ENCODE data around the gene MPHOSPH8.

Gene MPHOSPH8

DNA sequence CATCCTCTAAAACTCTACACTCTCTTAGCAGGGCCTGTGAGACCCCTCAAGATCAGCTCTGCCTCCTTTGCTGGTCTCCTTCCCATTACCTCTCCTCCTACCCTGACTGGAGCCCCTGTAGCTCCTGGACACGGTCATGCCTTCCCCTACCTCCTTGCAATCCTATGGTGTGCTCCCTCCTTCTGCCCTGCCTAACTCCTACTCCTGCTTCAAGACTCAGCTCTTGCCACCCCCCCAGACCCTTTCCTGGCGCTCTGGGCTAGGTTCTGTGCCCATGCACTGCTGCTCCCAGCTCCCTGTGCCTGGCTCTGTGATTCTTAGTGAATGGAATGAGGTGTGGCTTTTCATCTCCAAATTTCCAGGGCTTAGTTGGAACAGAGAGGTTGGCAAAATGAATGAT, 44.1 kb upstream of the MPHOSPH8 start:
- no peaks in the 10 kb centered on the region for H3K4me1 ChIP-seq (ENCODE audit: low read length)
- no peak overlapping the region for H3K4me3 ChIP-seq (ENCODE audit: low read length)
- H3K79me2 ChIP-seq (ENCODE audit: low read length), result no peaks in the 10 kb centered on the region
- no peaks in the 10 kb centered on the region for H3K9me2 ChIP-seq (replicated peaks; ENCODE audit: insufficient read depth, low read length)
- H3K27ac ChIP-seq (ENCODE audit: low read length), result no peak overlapping the region
- no peak overlapping the region for H3K9ac ChIP-seq (ENCODE audit: low read length)
- no peaks in the 10 kb centered on the region for H4K20me1 ChIP-seq (ENCODE audit: insufficient read depth, low read length)
- H3K27me3 ChIP-seq (replicated peaks; ENCODE audit: insufficient read depth, low read length), result no peaks in the 10 kb centered on the region
- TF ChIP-seq, protein P1, sequence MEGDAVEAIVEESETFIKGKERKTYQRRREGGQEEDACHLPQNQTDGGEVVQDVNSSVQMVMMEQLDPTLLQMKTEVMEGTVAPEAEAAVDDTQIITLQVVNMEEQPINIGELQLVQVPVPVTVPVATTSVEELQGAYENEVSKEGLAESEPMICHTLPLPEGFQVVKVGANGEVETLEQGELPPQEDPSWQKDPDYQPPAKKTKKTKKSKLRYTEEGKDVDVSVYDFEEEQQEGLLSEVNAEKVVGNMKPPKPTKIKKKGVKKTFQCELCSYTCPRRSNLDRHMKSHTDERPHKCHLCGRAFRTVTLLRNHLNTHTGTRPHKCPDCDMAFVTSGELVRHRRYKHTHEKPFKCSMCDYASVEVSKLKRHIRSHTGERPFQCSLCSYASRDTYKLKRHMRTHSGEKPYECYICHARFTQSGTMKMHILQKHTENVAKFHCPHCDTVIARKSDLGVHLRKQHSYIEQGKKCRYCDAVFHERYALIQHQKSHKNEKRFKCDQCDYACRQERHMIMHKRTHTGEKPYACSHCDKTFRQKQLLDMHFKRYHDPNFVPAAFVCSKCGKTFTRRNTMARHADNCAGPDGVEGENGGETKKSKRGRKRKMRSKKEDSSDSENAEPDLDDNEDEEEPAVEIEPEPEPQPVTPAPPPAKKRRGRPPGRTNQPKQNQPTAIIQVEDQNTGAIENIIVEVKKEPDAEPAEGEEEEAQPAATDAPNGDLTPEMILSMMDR (IDR thresholded peaks at IDR 0.05; ENCODE audit: low read length), result no peak
- no peak for TF ChIP-seq EZH2phosphoT487 (IDR thresholded peaks at IDR 0.05; ENCODE audit: low read length)
- TF ChIP-seq EZH2 (optimal IDR thresholded peaks at IDR 0.05; ENCODE audit: low read depth, low read length), result no peak
- H3K9me3 ChIP-seq (replicated peaks; ENCODE audit: insufficient read depth, low read length), result no peaks in the 10 kb centered on the region
- H3K36me3 ChIP-seq (replicated peaks; ENCODE audit: insufficient read depth, low read length), result no peaks in the 10 kb centered on the region
- no peak for DNase-seq
- no peaks in the 10 kb centered on the region for H3F3A ChIP-seq (ENCODE audit: insufficient read depth, low read length)
- H2AFZ ChIP-seq (ENCODE audit: low read length), result no peak overlapping the region
- no peak overlapping the region for H3K4me2 ChIP-seq (ENCODE audit: low read depth, low read length)

DNA sequence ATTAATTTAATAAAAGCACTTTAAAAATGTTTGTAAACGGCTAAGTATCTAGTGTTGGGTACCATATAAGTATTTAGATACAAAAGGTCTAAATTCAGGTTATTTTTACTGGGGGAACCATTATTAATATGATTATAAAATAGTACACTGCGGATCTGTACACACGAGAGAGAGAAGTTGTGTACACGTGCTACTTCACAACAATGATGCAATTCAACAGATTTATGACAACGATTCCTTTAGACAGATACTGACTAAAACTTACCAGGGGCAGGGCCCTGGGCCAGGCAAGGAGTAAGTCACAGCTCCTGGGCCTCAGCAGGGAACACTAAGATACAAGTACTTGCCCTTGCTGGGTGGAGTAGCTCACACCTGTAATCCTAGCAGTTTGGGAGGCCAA, 43.0 kb upstream of the MPHOSPH8 start:
- Histone ChIP-seq H3K9me2 (replicated peaks; ENCODE audit: insufficient read depth, low read length) (no peaks in the 10 kb centered on the region), H3K27ac (ENCODE audit: low read length) (no peak overlapping the region), H2AFZ (ENCODE audit: low read length) (no peak overlapping the region), H3F3A (ENCODE audit: insufficient read depth, low read length) (no peaks in the 10 kb centered on the region), H3K79me2 (ENCODE audit: low read length) (no peaks in the 10 kb centered on the region), H3K9ac (ENCODE audit: low read length) (no peak overlapping the region), H3K36me3 (replicated peaks; ENCODE audit: insufficient read depth, low read length) (no peaks in the 10 kb centered on the region), H3K4me2 (ENCODE audit: low read depth, low read length) (no peak overlapping the region), H3K4me1 (ENCODE audit: low read length) (no peaks in the 10 kb centered on the region), H4K20me1 (ENCODE audit: insufficient read depth, low read length) (no peaks in the 10 kb centered on the region), H3K27me3 (replicated peaks; ENCODE audit: insufficient read depth, low read length) (no peaks in the 10 kb centered on the region), H3K9me3 (replicated peaks; ENCODE audit: insufficient read depth, low read length) (no peaks in the 10 kb centered on the region), H3K4me3 (ENCODE audit: low read length) (no peak overlapping the region)
- no peak for DNase-seq
- TF ChIP-seq EZH2phosphoT487 (IDR thresholded peaks at IDR 0.05; ENCODE audit: low read length) (no peak), EZH2 (optimal IDR thresholded peaks at IDR 0.05; ENCODE audit: low read depth, low read length) (no peak)
- TF ChIP-seq, protein P1 (IDR thresholded peaks at IDR 0.05; ENCODE audit: low read length), result no peak

DNA sequence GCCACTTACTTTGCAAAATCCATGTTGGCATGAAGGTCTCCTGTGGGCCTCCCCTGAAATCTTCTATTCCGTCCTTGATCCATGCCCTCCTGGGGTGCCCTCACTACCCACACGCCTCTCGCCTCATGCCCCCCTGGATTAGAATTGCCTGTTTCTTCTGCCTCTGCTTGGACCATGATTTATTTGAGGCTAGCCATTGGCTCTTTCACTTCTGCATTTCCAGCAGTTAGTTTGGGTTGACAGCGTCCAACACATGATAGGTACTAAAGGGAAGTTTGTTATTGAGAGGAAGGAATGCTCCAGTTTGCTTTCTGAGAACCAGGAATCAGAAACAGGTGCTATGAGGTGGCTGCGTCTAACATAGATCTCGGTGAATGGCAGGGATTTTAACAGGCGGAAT, 41.6 kb upstream of the MPHOSPH8 start:
- TF ChIP-seq, protein P1 (IDR thresholded peaks at IDR 0.05; ENCODE audit: low read length), result no peak
- TF ChIP-seq EZH2 (optimal IDR thresholded peaks at IDR 0.05; ENCODE audit: low read depth, low read length) (no peak), EZH2phosphoT487 (IDR thresholded peaks at IDR 0.05; ENCODE audit: low read length) (no peak)
- Histone ChIP-seq H3K9me2 (replicated peaks; ENCODE audit: insufficient read depth, low read length) (no peaks in the 10 kb centered on the region), H2AFZ (ENCODE audit: low read length) (no peak overlapping the region), H3K4me3 (ENCODE audit: low read length) (no peak overlapping the region), H3K79me2 (ENCODE audit: low read length) (no peaks in the 10 kb centered on the region), H3K4me2 (ENCODE audit: low read depth, low read length) (no peak overlapping the region), H3K36me3 (replicated peaks; ENCODE audit: insufficient read depth, low read length) (no peaks in the 10 kb centered on the region), H3K4me1 (ENCODE audit: low read length) (no peaks in the 10 kb centered on the region), H3F3A (ENCODE audit: insufficient read depth, low read length) (no peaks in the 10 kb centered on the region), H4K20me1 (ENCODE audit: insufficient read depth, low read length) (no peaks in the 10 kb centered on the region), H3K9me3 (replicated peaks; ENCODE audit: insufficient read depth, low read length) (no peaks in the 10 kb centered on the region), H3K27me3 (replicated peaks; ENCODE audit: insufficient read depth, low read length) (no peaks in the 10 kb centered on the region), H3K27ac (ENCODE audit: low read length) (no peak overlapping the region), H3K9ac (ENCODE audit: low read length) (no peak overlapping the region)
- DNase-seq, result no peak

Data from MM.1S (cell line).